ENCODE data around the gene TRPV6. TPM values are rescaled to one million over a fixed set of nuclear protein-coding genes. Genes with fewer than 3 reads are reported as not detected.

Gene TRPV6
- total RNA-seq, 1 donor from 2014 or later, result not detected

- no peak for DNase-seq (ENCODE audit: low spot score)
Measured at GRCh38 chr7:142908921-142909890, 23.7 kb upstream of the TRPV6 start.

DNA sequence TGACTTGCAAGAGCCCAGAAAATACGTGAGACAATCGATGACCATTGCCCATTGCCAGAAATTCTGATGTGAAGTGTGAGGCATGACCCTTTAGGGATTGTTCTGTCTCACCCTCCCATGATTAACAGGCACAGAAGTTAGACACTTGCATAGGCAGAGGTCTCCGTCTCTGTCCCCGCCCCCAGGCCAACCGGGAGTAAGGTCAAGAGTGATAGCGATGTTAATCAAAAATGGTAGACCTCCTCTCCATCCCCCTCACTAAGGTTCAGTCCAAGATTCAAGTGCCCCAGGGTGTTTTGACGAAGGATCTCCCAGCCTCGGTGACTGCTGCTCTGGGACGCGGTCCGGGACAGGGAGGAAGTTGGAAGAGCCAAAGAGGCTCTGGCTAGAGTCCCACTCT is 22.7 kb upstream of the TRPV6 start:
- no peak for DNase-seq (ENCODE audit: low spot score)

GRCh38 chr7:142906643-142907042 is 21.1 kb upstream of the TRPV6 start:
- DNase-seq (ENCODE audit: low spot score), result no peak

- DNase-seq (ENCODE audit: low spot score), result no peak
Measured at GRCh38 chr7:142905759-142906158, 20.2 kb upstream of the TRPV6 start.

- no peak for DNase-seq (ENCODE audit: low spot score)
Measured at GRCh38 chr7:142904128-142904527, 18.6 kb upstream of the TRPV6 start.

DNA sequence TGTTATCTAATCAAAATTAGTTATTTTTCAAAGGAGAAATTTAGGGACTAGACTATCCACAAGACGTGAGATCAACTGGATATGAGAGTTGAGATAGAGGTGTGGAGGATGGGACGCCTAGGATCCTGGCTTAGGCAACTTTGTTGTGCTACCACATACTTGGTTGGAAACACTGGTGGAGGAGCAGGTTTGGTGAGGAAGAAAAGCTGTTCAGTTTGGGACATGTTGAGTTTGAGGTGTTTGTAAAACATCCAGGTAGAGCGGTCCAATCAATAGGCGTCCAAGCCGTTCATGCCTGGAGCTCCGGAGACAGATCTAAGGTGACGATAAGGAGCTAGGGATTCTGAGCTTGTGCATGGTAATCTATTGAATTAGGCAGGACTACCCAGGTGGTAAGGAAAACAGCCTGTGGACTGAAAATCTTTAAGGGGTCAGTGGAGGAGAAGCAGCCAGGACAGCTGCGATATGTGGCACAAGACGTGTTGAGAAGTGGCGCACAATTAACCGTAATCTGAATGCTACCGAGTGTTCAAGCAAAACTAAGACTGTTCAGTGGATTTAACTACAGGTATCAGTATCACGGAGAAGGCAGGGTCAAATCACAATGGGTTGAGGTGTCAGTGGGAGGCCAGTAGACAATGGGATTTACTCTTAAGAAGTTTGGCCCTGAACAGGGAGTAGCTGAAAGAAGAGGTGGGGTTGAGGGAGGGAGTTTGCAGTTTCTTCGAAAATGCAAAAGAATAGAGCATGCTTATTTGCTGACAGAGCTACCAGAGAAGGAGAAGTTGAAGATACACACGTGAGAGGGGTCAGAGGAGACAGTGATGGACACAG is 16.1 kb upstream of the TRPV6 start:
- DNase-seq (ENCODE audit: low spot score), result no peak

- DNase-seq (ENCODE audit: low spot score), result no peak
Measured at GRCh38 chr7:142899661-142900060, 14.1 kb upstream of the TRPV6 start.

DNA sequence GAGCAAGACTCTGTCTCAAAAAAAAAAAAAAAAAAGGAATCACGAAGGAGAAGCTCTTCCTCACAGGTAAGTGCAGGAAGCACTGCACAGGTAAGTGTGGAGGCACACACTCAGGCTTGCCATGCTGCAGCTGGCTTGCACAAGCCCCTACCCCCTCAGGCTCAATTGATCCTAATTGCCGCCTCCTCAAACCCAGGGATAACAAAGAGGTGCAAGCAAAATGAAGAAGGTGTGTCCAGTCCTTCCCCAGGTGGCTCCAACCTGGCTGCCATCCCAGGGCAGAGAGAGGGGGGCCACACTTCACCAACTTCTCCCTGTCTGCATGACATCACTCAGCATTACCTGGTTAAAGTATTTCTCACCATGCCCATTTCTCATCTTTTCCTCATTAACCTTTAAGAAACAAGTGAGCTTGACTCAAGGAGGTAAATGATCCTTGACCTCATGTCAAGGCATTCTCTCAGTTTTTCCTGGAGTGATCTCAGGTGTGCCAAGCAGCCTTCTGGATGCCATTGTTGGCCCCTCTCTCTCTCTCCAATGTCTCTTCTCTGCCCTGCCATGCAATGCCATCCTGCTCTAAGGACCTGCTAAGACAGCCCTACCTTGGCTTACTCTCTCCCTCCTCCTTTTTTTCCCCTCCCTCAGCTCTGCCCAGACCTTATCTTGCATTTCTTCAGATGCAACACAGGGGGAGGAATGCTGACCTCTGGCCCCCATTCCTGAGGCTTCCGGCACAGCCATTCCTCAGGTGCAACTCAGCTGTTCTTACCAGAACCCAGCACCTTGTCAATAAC is 13.0 kb upstream of the TRPV6 start:
- no peak for DNase-seq (ENCODE audit: low spot score)

DNA sequence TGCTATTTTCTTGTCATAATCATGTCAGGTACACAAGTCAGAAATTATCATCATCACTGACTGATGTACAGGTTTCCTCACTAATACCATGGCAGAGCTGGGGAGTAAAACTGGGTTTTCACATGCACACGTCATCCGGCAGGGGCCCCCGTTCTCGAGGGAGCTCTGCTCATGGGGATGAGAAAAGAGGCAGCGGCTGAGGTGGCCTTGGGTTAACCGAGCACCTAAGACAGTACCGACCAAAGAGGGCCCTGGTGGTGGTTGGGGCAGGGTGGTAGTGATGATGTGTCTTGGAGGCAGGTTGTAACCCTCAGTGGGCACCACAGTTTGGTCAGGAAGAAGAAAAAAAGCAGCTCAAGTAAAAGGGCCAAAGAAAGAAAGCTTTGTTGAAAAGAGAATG is 12.1 kb upstream of the TRPV6 start:
- no peak for DNase-seq (ENCODE audit: low spot score)

GRCh38 chr7:142896741-142897379 is 11.3 kb upstream of the TRPV6 start:
- DNase-seq (ENCODE audit: low spot score), result peak; percentile 53

DNA sequence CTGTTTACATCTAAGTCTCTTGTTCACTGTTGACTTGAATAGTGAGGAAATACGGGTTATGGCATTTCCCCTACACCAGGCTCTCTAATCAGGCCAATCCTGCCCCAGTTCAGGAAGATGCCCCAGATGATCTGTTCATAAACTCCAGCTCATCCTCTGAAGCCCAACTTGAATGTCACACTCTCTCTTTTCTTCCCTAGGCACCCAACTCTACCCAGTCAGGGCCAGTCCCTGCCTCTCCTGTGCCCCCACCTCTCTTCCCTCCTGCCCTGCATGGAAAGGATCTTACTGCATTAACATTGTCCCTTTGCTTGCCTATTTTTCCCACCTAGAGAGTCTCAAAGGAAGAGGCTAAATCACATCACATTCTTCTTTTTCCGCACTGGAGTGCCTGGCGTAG is 10.6 kb upstream of the TRPV6 start:
- DNase-seq (ENCODE audit: low spot score), result peak; percentile 26

DNA sequence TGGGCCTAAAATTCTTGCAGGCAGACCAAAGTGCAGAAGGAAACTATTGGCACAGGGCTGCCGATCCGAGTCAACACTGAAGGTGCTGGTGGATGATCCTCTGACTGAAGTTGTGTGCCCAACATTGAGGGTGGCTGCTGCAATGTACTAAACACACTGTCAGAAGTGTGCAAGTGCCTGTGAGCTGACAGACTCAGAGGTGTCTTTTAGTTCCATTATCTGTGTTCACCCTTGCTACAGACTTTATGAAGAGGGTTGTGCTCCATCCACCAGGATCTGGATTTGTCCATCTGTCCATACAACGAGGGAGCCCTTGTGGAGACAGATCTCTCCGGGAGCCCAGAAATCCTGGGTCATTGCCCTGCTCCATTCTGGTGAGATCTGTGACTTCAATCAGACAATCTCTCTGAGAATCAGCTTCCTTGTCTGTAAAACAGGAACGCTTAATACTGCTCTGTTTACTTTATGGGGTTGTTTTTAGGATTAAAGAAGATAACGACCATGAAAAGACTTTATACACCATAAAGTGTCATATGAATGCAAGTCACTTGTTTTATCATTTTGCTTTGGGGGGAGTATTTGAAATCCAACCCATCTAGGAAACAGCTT is 9.5 kb upstream of the TRPV6 start:
- peak; percentile 75 for DNase-seq (ENCODE audit: low spot score)

- peak; percentile 75 for DNase-seq (ENCODE audit: low spot score)
Measured at GRCh38 chr7:142894112-142894984, 8.8 kb upstream of the TRPV6 start.

DNA sequence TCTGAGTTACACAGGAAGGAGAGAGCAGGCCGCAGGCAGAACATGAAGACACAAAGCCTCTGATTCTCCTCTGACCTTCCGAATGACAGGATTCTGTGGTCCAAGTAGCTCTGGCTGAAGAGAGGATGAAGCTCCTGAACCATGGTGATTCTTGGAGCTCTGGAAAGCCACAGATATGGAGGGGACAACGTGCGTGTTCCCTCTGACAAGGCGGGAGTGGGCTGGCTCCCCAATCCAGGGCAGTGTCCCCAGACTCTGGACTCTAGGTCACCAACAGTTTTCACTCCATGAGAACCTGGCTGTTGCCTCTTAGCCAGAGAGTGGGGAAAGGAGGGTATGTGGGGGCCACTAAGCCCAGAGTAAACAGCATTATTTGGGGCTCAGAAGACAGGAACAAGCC is 7.4 kb upstream of the TRPV6 start:
- no peak for DNase-seq (ENCODE audit: low spot score)

DNA sequence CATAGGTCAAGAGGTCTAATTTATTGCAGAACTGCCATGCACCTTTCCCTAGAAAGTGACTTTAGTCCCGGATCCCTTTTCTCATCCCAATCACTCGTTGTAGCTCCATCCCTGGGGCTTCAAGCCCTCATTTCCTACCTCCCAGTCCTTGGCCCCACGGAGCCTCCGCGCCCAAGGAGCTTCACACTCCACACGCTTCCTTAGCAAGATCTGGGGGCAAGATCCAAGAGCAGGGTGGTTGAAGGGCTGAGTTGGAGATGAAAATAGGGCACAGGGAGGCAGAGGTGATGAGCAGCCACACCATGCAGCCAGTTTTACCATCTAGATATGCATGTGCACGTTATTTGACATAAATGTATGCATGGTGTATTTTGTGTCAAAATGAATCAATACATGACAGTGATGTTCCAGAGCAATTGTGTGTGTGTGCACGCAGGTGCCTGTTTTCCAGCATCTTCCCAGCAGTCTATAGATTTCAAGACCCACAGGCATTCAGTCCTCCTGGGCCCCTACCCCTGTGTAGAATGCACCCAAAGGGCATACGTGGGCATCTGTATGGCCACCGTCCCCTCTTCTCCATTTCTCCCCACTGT is 6.0 kb upstream of the TRPV6 start:
- DNase-seq (ENCODE audit: low spot score), result peak; percentile 59

DNA sequence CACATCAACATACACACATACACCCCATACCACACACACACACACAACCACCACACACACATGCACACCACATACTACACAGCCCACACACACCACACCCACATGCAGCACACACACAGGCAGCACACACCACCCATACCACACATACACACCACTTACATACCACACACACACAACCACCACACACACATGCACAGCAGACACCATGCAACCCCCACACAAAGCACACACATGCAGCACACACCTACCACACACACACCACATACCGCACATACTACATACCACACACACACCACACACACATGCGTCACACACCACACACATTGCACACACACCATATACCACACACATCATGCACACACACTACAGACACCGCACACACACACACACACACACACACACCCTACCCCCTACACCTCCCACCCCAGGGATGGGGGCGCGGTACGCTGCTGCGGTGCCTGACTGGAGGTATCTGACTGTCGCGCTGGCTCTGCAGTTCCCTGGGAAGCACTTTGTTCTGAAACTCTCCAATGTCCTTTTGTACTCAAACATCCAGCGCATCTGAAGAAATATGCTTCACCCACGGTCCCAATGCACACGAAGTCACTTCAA is 5.4 kb upstream of the TRPV6 start:
- DNase-seq (ENCODE audit: low spot score), result peak; percentile 60

DNA sequence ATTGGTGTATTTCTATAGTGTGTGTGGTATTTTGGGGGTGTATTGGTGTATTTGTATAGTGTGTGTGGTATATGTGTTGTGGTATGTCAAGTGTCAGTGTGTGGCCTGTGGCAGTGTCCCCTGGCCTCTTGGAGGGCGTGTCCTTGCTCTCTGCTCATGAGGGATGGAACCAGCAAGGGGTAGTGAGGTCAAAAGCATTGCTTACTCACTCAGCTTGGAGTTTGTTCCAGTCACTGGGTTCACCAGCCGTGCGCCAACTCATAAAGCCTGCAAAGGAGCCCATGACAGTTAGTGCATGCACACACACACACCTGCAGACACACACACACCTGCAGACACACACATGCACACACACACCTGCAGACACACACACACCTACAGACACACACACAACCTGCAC is 4.3 kb upstream of the TRPV6 start:
- peak; percentile 67 for DNase-seq (ENCODE audit: low spot score)

DNA sequence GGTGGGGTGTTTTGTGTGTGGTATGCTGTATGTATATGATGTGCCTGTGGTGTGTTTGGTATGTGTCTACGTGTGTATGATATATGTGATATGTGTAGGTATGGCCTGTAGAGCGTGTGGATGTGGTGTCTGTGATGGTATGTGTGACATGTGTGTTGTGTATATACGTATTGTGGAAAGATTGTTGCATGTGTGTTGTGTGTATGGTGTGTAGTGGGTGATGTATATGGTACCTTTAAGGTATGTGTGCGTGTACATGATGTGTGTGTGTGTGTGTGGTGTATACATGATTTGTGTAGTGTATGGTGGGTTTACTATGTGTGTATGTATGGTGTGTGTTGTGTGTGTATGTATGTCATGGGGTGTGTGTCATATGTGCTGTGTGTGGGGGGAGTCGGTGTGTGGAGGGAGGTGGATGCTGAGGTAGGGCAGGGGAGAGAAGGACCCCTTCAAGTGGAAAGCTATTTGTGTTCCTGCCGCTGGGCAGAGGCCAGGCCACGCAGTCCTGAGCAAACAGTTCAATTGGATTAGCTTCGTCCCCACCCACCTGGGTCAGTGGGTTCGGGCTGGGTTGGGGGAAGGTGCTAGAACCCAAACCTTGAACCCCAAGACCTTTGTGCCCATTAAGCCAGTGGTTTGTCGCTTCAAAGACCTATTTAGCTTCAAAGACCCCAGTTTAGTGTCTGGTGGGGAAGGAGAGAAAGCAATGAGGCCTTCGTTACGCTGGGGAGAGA is 1.9 kb upstream of the TRPV6 start:
- DNase-seq (ENCODE audit: low spot score), result no peak

Measured in mesenteric fat pad (tissue), 1 donor.